Endothelial cell of umbilical vein (primary cell): ENCODE measurements around the gene RFLNA. TPM values are rescaled to one million over a fixed set of nuclear protein-coding genes. Genes with fewer than 3 reads are reported as not detected.

ENCODE experiments used
- BruUV-seq: library from RNA; stranded (reverse); fragments of 400-500 nt; replicated peaks from 2 replicates; lab custom pipeline; 2021; lab: Mats Ljungman, UMichigan
- CTCF ChIA-PET: fragments of 300-600, 350-600 bp; sonication (Branson Sonifier 250); formaldehyde crosslinking; loops from one replicate; lab custom pipeline; 2021; ENCODE audit warnings: antibody characterized with exemption, inconsistent platforms; lab: Charles Lee
- POLR2A ChIA-PET: fragments of 300-600, 350-600 bp; sonication (Branson Sonifier 250); formaldehyde crosslinking; loops from one replicate; lab custom pipeline; 2021; ENCODE audit warnings: antibody characterized with exemption, inconsistent platforms; lab: Charles Lee
- DNase-seq: peaks from one replicate; pipeline ENCODE4 v3.0.0-alpha.2; 2011; ENCODE audit warnings: low read depth, low spot score
- FAIRE-seq: peaks from 2 replicates; lab custom pipeline; 2011; peaks lifted over from hg19 to GRCh38; lab: Jason Lieb, UNC
- H2AFZ ChIP-seq: 2 replicates; pipeline ENCODE4 v1.6.0; 2012; ENCODE audit warnings: low read depth, low read length, control low read depth, inconsistent platforms
- H3K27ac ChIP-seq: 2 replicates; pipeline ENCODE4 v1.5.1; 2011; ENCODE audit warnings: low read depth, mild to moderate bottlenecking, control low read depth, low read length, moderate library complexity; ENCODE audit not compliant: insufficient read depth
- H3K27me3 ChIP-seq, 2 experiments: 2 replicates each; pipeline versions ENCODE4 v1.6.0 to v1.6.1; 2011; ENCODE audit warnings: low read length in 2 of 2, mixed read lengths in 1 of 2; ENCODE audit not compliant: control insufficient read depth in 2 of 2, insufficient read depth in 2 of 2
- H3K36me3 ChIP-seq, 2 experiments: 2 replicates in 1 of 2; 3 replicates in 1 of 2; pipeline ENCODE4 v1.5.1; 2011; ENCODE audit warnings: low read length in 2 of 2, mild to moderate bottlenecking in 1 of 2, moderate library complexity in 1 of 2; ENCODE audit not compliant: control insufficient read depth in 2 of 2, insufficient read depth in 2 of 2; ENCODE audit errors: extremely low read depth in 1 of 2
- H3K4me1 ChIP-seq: 3 replicates; pipeline ENCODE4 v1.5.1; 2011; ENCODE audit warnings: mild to moderate bottlenecking, low read length; ENCODE audit not compliant: control insufficient read depth, insufficient read depth; ENCODE audit errors: extremely low read depth
- H3K4me2 ChIP-seq: 2 replicates; pipeline ENCODE4 v1.6.1; 2011; ENCODE audit warnings: low read length, control low read depth, mixed read lengths; ENCODE audit not compliant: insufficient read depth
- H3K4me3 ChIP-seq, 3 experiments: fragments of 200-600 bp in 1 of 3; sonication (generic), shearing (Covaris generic) in 1 of 3; replicated peaks in 1 of 3; 2 replicates each; pipeline ENCODE4 v1.5.1; 2011 to 2016; ENCODE audit warnings: control low read depth in 3 of 3, low read length in 3 of 3, mild to moderate bottlenecking in 2 of 3, inconsistent platforms in 1 of 3, low read depth in 1 of 3, moderate library complexity in 1 of 3; ENCODE audit not compliant: insufficient read depth in 1 of 3
- H3K79me2 ChIP-seq: 2 replicates; pipeline ENCODE4 v1.6.0; 2012; ENCODE audit warnings: low read length, inconsistent platforms; ENCODE audit not compliant: control insufficient read depth, insufficient read depth
- H3K9ac ChIP-seq: replicated peaks from 2 replicates; pipeline ENCODE3; 2011; ENCODE audit warnings: low read length, control low read depth; ENCODE audit not compliant: insufficient read depth; ENCODE audit errors: extremely low read depth
- H3K9me1 ChIP-seq: replicated peaks from 3 replicates; pipeline ENCODE4 v1.6.0; 2011; ENCODE audit warnings: mild to moderate bottlenecking, low read length; ENCODE audit not compliant: control insufficient read depth, insufficient read depth; ENCODE audit errors: extremely low read depth
- H3K9me3 ChIP-seq: replicated peaks from 2 replicates; pipeline ENCODE4 v1.5.1; 2012; ENCODE audit warnings: low read length, inconsistent platforms; ENCODE audit not compliant: control insufficient read depth, insufficient read depth
- H4K20me1 ChIP-seq: replicated peaks from 2 replicates; pipeline ENCODE3; 2011; ENCODE audit warnings: mild to moderate bottlenecking, low read length; ENCODE audit not compliant: control insufficient read depth, insufficient read depth; ENCODE audit errors: extremely low read depth
- EZH2 ChIP-seq: IDR thresholded peaks from 2 replicates; pipeline ENCODE4 v1.6.1; 2012; ENCODE audit warnings: borderline replicate concordance, low read depth, mild to moderate bottlenecking, moderate library complexity, low read length, inconsistent platforms; ENCODE audit not compliant: severe bottlenecking
- FOS ChIP-seq: IDR thresholded peaks from 2 replicates; pipeline ENCODE4 v1.6.1; 2011; ENCODE audit warnings: mild to moderate bottlenecking, low read length, moderate library complexity, borderline replicate concordance; ENCODE audit not compliant: insufficient read depth
- GATA2 ChIP-seq: IDR thresholded peaks from 2 replicates; pipeline ENCODE4 v1.7.0; 2011; ENCODE audit warnings: low read depth, mild to moderate bottlenecking, moderate library complexity, mixed read lengths, low read length; ENCODE audit not compliant: insufficient read length, insufficient read depth
- JUN ChIP-seq: IDR thresholded peaks from 2 replicates; pipeline ENCODE4 v1.6.1; 2011; ENCODE audit warnings: borderline replicate concordance, low read depth; ENCODE audit not compliant: insufficient read length, insufficient read depth
- MAX ChIP-seq: IDR thresholded peaks from 2 replicates; pipeline ENCODE4 v1.6.1; 2011; ENCODE audit not compliant: insufficient read depth, insufficient read length
- MYC ChIP-seq: IDR thresholded peaks from one replicate; pipeline ENCODE4 v1.6.1; 2011; ENCODE audit warnings: mild to moderate bottlenecking, low read depth, low read length
- POLR2A ChIP-seq: IDR thresholded peaks from 2 replicates; pipeline ENCODE4 v1.6.1; 2012; ENCODE audit warnings: low read depth, mild to moderate bottlenecking, control low read depth, low read length
- POLR2AphosphoS5 ChIP-seq: IDR thresholded peaks from 2 replicates; pipeline ENCODE4 v1.6.1; 2012; ENCODE audit warnings: low read depth, mild to moderate bottlenecking, control low read depth, low read length, moderate library complexity; ENCODE audit not compliant: insufficient read depth
- dilution Hi-C: fragments of 300-500 bp; cut with MboI; formaldehyde crosslinking; loops from one replicate; pipeline ENCODE4 v1.15.0; 2019; ENCODE audit warnings: low sequenced_read_pairs; ENCODE audit not compliant: extremely low pct_ligation_motif_present
- intact Hi-C: fragments of 100-400 bp; cut with micrococcal nuclease; formaldehyde crosslinking; loops from one replicate; pipeline ENCODE4 v1.10.0; 2022
- polyA plus RNA-seq, 4 experiments: library from polyadenylated mRNA; depleted of rRNA in 3 of 4; stranded (reverse) in 3 of 4; unstranded in 1 of 4; fragments of >200 nt; gene quantifications; 2 replicates each; pipeline versions ENCODE4 v1.2.1 to v1.2.3, GENCODE V29; 2011 to 2012; ENCODE audit warnings: missing spikeins in 1 of 4
- total RNA-seq: library from RNA; stranded (reverse); gene quantifications from 2 replicates; pipeline ENCODE4 v1.2.3, GENCODE V29; 2021
- TF ChIP-seq, protein P1 (sequence below), 2 donors: IDR thresholded peaks; 1 replicate in 1 of 2; 2 replicates in 1 of 2; pipeline ENCODE4 v1.5.1; 2011; ENCODE audit warnings: low read length in 2 of 2, mild to moderate bottlenecking in 2 of 2, moderate library complexity in 2 of 2, control low read depth in 1 of 2, inconsistent platforms in 1 of 2, low read depth in 1 of 2; ENCODE audit not compliant: insufficient read depth in 1 of 2; ENCODE audit errors: extremely low read depth in 1 of 2

Gene RFLNA
- total and polyA plus RNA-seq, 2 donors (not counting 3 experiments of a cell fraction or from before 2014, with no cell fraction given): 19.7 to 24.5 TPM

- H3K4me1 ChIP-seq: no peaks in the 10 kb centered on the region
- TF ChIP-seq MAX (no peak), GATA2 (no peak), FOS (no peak), MYC (no peak), POLR2A (no peak), EZH2 (no peak), JUN (no peak), POLR2AphosphoS5 (no peak)
- TF ChIP-seq, protein P1, sequence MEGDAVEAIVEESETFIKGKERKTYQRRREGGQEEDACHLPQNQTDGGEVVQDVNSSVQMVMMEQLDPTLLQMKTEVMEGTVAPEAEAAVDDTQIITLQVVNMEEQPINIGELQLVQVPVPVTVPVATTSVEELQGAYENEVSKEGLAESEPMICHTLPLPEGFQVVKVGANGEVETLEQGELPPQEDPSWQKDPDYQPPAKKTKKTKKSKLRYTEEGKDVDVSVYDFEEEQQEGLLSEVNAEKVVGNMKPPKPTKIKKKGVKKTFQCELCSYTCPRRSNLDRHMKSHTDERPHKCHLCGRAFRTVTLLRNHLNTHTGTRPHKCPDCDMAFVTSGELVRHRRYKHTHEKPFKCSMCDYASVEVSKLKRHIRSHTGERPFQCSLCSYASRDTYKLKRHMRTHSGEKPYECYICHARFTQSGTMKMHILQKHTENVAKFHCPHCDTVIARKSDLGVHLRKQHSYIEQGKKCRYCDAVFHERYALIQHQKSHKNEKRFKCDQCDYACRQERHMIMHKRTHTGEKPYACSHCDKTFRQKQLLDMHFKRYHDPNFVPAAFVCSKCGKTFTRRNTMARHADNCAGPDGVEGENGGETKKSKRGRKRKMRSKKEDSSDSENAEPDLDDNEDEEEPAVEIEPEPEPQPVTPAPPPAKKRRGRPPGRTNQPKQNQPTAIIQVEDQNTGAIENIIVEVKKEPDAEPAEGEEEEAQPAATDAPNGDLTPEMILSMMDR (IDR thresholded peaks at IDR 0.05; ENCODE audit: extremely low read depth in 1 of 2, insufficient read depth in 1 of 2, low read depth in 1 of 2, low read length in 2 of 2): no peak
- intact Hi-C loops (no loop called here), dilution Hi-C loops (no loop called here)
- peaks cover 97% of the 10 kb centered on the region for H3K79me2 ChIP-seq
- no peaks in the 10 kb centered on the region for H3K9me1 ChIP-seq
- no peaks in the 10 kb centered on the region for H4K20me1 ChIP-seq
- FAIRE-seq (no peak), DNase-seq (no peak)
- BruUV-seq: no TSS peak
- ChIA-PET CTCF (interaction anchor here (1.4 to 3.7 kb wide), 3 partner anchors 19 to 323 kb away, joined by 4 to 18 read pairs (median 4); no protein-coding TSS in a partner anchor), POLR2A (no interaction called here)
- H3K4me2 ChIP-seq: no peak overlapping the region
- no peak overlapping the region for H3K4me3 ChIP-seq
- H2AFZ ChIP-seq: no peak overlapping the region
- no peaks in the 10 kb centered on the region for H3K27me3 ChIP-seq
- no peak overlapping the region for H3K9ac ChIP-seq
- no peaks in the 10 kb centered on the region for H3K9me3 ChIP-seq
- no peaks in the 10 kb centered on the region for H3K36me3 ChIP-seq
- no peak overlapping the region for H3K27ac ChIP-seq
These were observed 8.1 kb downstream of the RFLNA start for GRCh38 chr12:124302807-124303578.
